AG08395 (cell line): Measurements from ENCODE around the gene OR6S1.
"Not testable (repeated sequence)": the region's sequence is repeated elsewhere in the genome, so short reads cannot be mapped to it uniquely, and the experiment has no call there.

Experiments
- DNase-seq: peaks from one replicate; pipeline ENCODE4 v3.0.0; 2012; ENCODE audit warnings: mixed read lengths, low spot score

The OR6S1 gene

DNA sequence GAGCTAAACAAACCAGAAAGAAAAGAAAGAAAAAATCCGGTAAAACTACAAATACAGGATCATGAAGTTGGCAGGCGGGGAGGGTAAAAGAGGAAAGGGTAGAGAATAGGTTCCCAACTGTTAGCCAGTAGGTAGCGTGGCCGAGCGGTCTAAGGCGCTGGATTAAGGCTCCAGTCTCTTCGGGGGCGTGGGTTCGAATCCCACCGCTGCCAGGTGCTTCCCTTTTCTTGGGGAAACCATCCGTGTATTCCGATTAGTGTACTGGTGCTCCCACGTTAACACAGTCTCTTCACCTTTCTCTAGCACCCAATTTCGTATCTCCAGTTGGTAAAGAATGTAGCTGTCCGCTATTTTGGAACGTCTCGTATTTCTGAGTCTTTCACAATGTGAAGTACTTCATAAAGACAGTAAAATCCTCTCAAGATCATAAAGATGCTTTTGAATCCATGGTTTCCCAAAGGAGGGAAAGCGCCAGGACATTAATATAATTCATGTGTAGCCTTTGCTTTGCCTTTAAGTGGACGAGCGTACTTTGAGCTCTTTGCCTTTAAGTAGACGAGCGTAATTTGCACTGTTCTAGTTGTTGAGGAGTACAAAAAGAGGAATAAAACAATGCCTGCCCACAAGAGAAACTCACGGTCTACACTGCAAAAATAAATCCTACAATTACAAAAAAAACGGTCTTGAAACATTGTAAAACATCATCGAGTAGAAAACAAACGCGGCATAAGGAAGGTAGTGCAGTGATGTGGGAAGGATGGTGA lies 31.3 kb downstream of the OR6S1 start:
- DNase-seq = peak; percentile 49

GRCh38 chr14:20609215-20610001 lies 32.1 kb downstream of the OR6S1 start:
- peak; percentile 82 for DNase-seq

- DNase-seq = no peak
These were observed 32.9 kb downstream of the OR6S1 start for GRCh38 chr14:20608383-20609110.

DNA sequence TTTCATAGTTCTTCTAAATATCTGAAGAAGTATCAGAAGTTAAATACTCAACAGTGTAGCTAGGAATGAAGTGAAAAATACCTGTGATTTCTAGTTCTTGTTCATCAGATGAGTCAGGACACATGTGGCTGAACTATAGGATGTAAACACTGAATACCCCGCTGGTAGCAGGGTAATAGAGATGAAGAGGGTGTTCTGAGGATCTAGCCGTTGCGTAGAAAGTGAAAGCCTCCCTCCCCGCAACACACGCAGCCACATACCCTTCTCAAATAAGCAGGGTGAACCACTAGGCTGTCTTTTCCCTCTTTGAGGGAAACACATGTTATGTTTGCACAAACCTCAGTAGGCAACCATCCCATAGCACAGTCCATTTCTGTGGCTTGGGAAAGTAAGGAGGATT lies 33.9 kb downstream of the OR6S1 start:
- no peak for DNase-seq

DNA sequence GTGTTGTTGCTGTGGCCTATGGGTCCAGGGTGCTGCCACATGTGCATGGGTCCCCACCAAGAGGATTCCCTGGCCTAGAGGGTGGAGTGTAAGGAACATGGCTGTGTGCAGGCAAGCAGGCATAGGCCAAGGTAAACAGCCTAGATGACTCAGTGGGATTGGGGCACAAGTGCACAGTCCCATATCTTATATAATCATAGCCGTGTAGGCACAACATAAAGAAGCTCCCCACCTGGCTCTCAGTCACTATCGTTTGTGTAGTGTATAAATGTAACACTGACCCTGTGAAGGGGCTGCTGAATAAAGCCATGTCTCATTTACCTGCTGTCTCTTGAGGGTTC lies 34.6 kb downstream of the OR6S1 start:
- no peak for DNase-seq

- DNase-seq = peak; percentile 40
These were observed 35.1 kb downstream of the OR6S1 start for GRCh38 chr14:20606190-20606901.

- DNase-seq = no peak
These were observed 37.4 kb downstream of the OR6S1 start for GRCh38 chr14:20603813-20604690.

DNA sequence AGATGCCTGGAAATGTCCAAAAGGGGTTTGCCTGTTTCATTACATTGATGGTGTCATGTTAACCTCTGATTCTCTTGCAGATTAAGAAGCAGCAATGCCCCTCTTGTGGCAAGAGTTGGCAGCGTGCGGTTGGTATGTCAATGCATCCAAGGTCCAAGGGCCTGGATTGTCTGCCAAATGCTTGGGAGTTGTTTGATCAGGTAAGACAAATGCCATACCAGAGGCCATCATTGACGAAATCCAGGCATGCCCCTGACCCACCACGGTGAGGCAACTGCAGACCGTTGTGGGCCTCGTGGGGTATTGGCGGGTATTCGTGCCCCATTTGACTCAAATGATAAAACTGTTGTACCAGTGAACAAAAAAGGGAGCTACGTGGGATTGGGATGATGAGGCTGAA lies 38.9 kb downstream of the OR6S1 start:
- DNase-seq = no peak

DNA sequence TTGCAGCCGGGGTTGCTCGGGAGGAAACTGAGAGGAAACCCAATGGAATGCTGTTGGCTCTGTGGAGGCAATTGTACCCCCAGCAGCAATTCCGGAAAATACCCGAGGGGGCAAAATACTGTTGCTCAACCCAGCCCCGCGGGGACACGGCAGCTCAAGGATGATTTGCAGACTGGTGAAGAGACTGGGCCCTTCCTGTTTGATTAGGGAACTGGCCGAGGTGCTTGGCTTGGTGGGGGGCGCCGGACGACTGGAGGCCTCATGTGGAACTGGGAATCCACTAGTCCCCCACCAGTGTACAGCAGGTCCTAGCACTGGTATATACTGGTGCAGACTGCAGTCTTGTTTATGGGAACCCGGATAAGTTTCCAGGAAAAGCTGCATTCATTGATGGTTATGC lies 40.0 kb downstream of the OR6S1 start:
- no peak for DNase-seq

DNA sequence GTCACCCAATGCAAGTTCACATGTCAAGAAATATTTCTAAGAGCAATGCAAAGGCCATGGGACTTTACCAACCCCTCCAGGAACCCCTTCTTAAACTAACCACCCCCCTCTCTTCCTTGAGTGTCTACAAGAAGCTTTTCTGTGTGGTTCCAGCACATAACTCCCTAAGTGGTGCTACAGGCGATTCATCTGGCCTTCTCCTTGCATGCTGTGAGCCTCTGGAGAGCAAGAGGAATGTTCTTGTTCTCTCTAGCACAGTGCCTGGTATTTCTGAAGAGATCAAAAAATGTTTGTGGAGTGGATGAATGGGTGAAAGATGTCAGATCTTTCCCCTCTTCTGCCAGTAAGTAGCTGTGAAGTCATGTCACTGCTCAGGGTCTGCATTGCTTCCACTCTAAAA lies 44.4 kb downstream of the OR6S1 start:
- DNase-seq = no peak

- not testable (repeated sequence) for DNase-seq
These were observed 45.8 kb downstream of the OR6S1 start for GRCh38 chr14:20595726-20596125.

GRCh38 chr14:20592574-20592973 lies 48.9 kb downstream of the OR6S1 start:
- DNase-seq = no peak

- DNase-seq = no peak
These were observed 50.3 kb downstream of the OR6S1 start, which contains the start of gene RNASE12 for GRCh38 chr14:20591235-20591634. Gene RNASE12, minus strand, starts transcription at chr14:20591376. Its CDS starts 653 bp downstream, at chr14:20590723.
